SK-N-SH treated with all-trans-retinoic acid at 6 μM for 48 hours (cell line): ENCODE measurements around the gene GNAT3.

Experiments
- ATAC-seq: fragments of 200-7000 bp; cut with Tn5 transposase; 3 replicates; pipeline ENCODE4 v1.9.1; 2020; ENCODE audit warnings: mild to moderate bottlenecking, moderate library complexity
- ARNTL ChIP-seq: fragments of 450-650 bp; formaldehyde crosslinking; IDR thresholded peaks from 2 replicates; pipeline ENCODE4 v1.5.0; 2020; ENCODE audit warnings: low read depth, mild to moderate bottlenecking, moderate library complexity, borderline replicate concordance
- BACH2 ChIP-seq: fragments of 250-450 bp; sonication (Bioruptor Pico); IDR thresholded peaks from 2 replicates; pipeline ENCODE4 v1.9.0; 2021; ENCODE audit warnings: mild to moderate bottlenecking, borderline replicate concordance
- CREB5 ChIP-seq: fragments of 250-450 bp; sonication (Bioruptor Pico); IDR thresholded peaks from 2 replicates; pipeline ENCODE4 v1.5.1; 2020; ENCODE audit warnings: low read depth, mild to moderate bottlenecking, moderate library complexity
- CSDC2 ChIP-seq: fragments of 250-450 bp; sonication (Bioruptor Pico); IDR thresholded peaks from 2 replicates; pipeline ENCODE4 v1.5.0; 2020; ENCODE audit warnings: mild to moderate bottlenecking, moderate library complexity
- CSRNP3 ChIP-seq: fragments of 250-450 bp; sonication (Bioruptor Pico); IDR thresholded peaks from 2 replicates; pipeline ENCODE4 v1.5.1; 2021; ENCODE audit warnings: mild to moderate bottlenecking, moderate library complexity
- GLIS3 ChIP-seq: fragments of 250-450 bp; sonication (Bioruptor Pico); IDR thresholded peaks from 2 replicates; pipeline ENCODE4 v1.5.0; 2020; ENCODE audit warnings: mild to moderate bottlenecking, moderate library complexity
- ISL1 ChIP-seq: fragments of 250-450 bp; sonication (Bioruptor Pico); IDR thresholded peaks from 2 replicates; pipeline ENCODE4 v2.1.2; 2022; ENCODE audit warnings: mild to moderate bottlenecking, moderate library complexity
- OSR1 ChIP-seq: fragments of 250-450 bp; sonication (Bioruptor Pico); IDR thresholded peaks from 2 replicates; pipeline ENCODE4 v1.8.0; 2022; ENCODE audit warnings: moderate library complexity, mild to moderate bottlenecking, inconsistent platforms
- PATZ1 ChIP-seq: fragments of 250-450 bp; sonication (Bioruptor Pico); IDR thresholded peaks from 2 replicates; pipeline ENCODE4 v1.8.0; 2020; ENCODE audit warnings: mild to moderate bottlenecking, moderate library complexity, borderline replicate concordance
- POU6F1 ChIP-seq: fragments of 250-450 bp; sonication (Bioruptor Pico); IDR thresholded peaks from 2 replicates; pipeline ENCODE4 v1.8.0; 2021; ENCODE audit warnings: low read depth, mild to moderate bottlenecking, moderate library complexity, borderline replicate concordance
- PPARA ChIP-seq: fragments of 250-450 bp; sonication (Bioruptor Pico); IDR thresholded peaks from 2 replicates; pipeline ENCODE4 v1.5.0; 2020; ENCODE audit warnings: mild to moderate bottlenecking, borderline replicate concordance
- SNAI2 ChIP-seq: fragments of 250-450 bp; sonication (Bioruptor Pico); IDR thresholded peaks from 2 replicates; pipeline ENCODE4 v1.5.0; 2020; ENCODE audit warnings: mild to moderate bottlenecking, moderate library complexity
- TCF4 ChIP-seq: fragments of 250-450 bp; sonication (Bioruptor Pico); IDR thresholded peaks from 2 replicates; pipeline ENCODE4 v1.8.0; 2021; ENCODE audit warnings: mild to moderate bottlenecking, moderate library complexity, borderline replicate concordance
- TOX ChIP-seq: fragments of 250-450 bp; sonication (Bioruptor Pico); IDR thresholded peaks from 2 replicates; pipeline ENCODE4 v1.8.0; 2021; ENCODE audit warnings: mild to moderate bottlenecking, moderate library complexity, borderline replicate concordance
- TSHZ2 ChIP-seq: fragments of 250-450 bp; sonication (Bioruptor Pico); IDR thresholded peaks from 2 replicates; pipeline ENCODE4 v1.5.0; 2020; ENCODE audit warnings: mild to moderate bottlenecking, moderate library complexity
- ZC3H10 ChIP-seq: fragments of 250-450 bp; sonication (Bioruptor Pico); IDR thresholded peaks from 2 replicates; pipeline ENCODE4 v1.5.1; 2021; ENCODE audit warnings: mild to moderate bottlenecking, moderate library complexity
- ZFP30 ChIP-seq: fragments of 450-650 bp; formaldehyde crosslinking; IDR thresholded peaks from 2 replicates; pipeline ENCODE4 v1.5.0; 2022; ENCODE audit warnings: mild to moderate bottlenecking, moderate library complexity
- ZNF565 ChIP-seq: fragments of 450-650 bp; formaldehyde crosslinking; conservative IDR thresholded peaks from 2 replicates; pipeline ENCODE4 v1.5.0; 2020; ENCODE audit warnings: low read depth, mild to moderate bottlenecking, moderate library complexity
- ZNF70 ChIP-seq: fragments of 450-650 bp; formaldehyde crosslinking; IDR thresholded peaks from 2 replicates; pipeline ENCODE4 v1.5.0; 2020; ENCODE audit warnings: mild to moderate bottlenecking, moderate library complexity
- ZNF8 ChIP-seq: fragments of 450-650 bp; formaldehyde crosslinking; IDR thresholded peaks from 2 replicates; pipeline ENCODE4 v1.5.0; 2020; ENCODE audit warnings: mild to moderate bottlenecking, moderate library complexity

The GNAT3 gene

GRCh38 chr7:80480566-80480965 lies 31.3 kb downstream of the GNAT3 start:
- ATAC-seq: no peak
- TF ChIP-seq BACH2 (CRISPR knock-in tag) (no peak), POU6F1 (CRISPR knock-in tag) (no peak)

- ATAC-seq: no peak
- TF ChIP-seq CSRNP3 (no peak), PPARA (CRISPR knock-in tag) (no peak), OSR1 (no peak), PATZ1 (no peak), TOX (CRISPR knock-in tag) (no peak), ZNF8 (CRISPR knock-in tag) (no peak), POU6F1 (CRISPR knock-in tag) (no peak), CREB5 (CRISPR knock-in tag) (no peak)
Observed at GRCh38 chr7:80478683-80479082, 33.2 kb downstream of the GNAT3 start.

- no peak for TF ChIP-seq ZC3H10
- no peak for TF ChIP-seq TSHZ2 (CRISPR knock-in tag)
- TF ChIP-seq POU6F1 (CRISPR knock-in tag): no peak
- TF ChIP-seq ARNTL (CRISPR knock-in tag): no peak
- TF ChIP-seq OSR1: no peak
- no peak for TF ChIP-seq ZFP30 (CRISPR knock-in tag)
- TF ChIP-seq PPARA (CRISPR knock-in tag): no peak
- no peak for TF ChIP-seq ZNF70
- TF ChIP-seq, all 23 proteins: peak for 0
- no peak for ATAC-seq
Observed at GRCh38 chr7:80476035-80476434, 35.8 kb downstream of the GNAT3 start.

GRCh38 chr7:80475383-80475782 lies 36.5 kb downstream of the GNAT3 start:
- TF ChIP-seq ZFP30 (CRISPR knock-in tag): no peak
- TF ChIP-seq OSR1: no peak
- no peak for TF ChIP-seq ZNF565
- TF ChIP-seq ZNF8 (CRISPR knock-in tag): no peak
- TF ChIP-seq ZC3H10: no peak
- no peak for TF ChIP-seq CSDC2 (CRISPR knock-in tag)
- no peak for TF ChIP-seq ISL1 (CRISPR knock-in tag)
- no peak for TF ChIP-seq GLIS3 (CRISPR knock-in tag)
- no peak for TF ChIP-seq CREB5 (CRISPR knock-in tag)
- no peak for TF ChIP-seq ARNTL (CRISPR knock-in tag)
- no peak for TF ChIP-seq TCF4 (CRISPR knock-in tag)
- no peak for TF ChIP-seq SNAI2 (CRISPR knock-in tag)
- no peak for ATAC-seq
